Keratinocyte (primary cell): ENCODE measurements around the gene GNLY. TPM values are rescaled to one million over a fixed set of nuclear protein-coding genes. Genes with fewer than 3 reads are reported as not detected.

Source experiments
- DNase-seq: peaks from one replicate; pipeline ENCODE4 v3.0.0-alpha.2; 2011; ENCODE audit warnings: low read depth, missing footprints, low spot score
- FAIRE-seq: peaks from 2 replicates; lab custom pipeline; 2011; peaks lifted over from hg19 to GRCh38; lab: Jason Lieb, UNC
- H2AFZ ChIP-seq: 2 replicates; pipeline ENCODE4 v1.6.0; 2012; ENCODE audit warnings: low read length, control low read depth, inconsistent platforms; ENCODE audit not compliant: control insufficient read depth
- H3K27ac ChIP-seq: 2 replicates; pipeline ENCODE4 v1.5.1; 2011; ENCODE audit warnings: low read length; ENCODE audit not compliant: control insufficient read depth, insufficient read depth
- H3K27me3 ChIP-seq: 3 replicates; pipeline ENCODE4 v1.6.0; 2011; ENCODE audit warnings: low read length; ENCODE audit not compliant: control insufficient read depth, insufficient read depth; ENCODE audit errors: extremely low read depth
- H3K36me3 ChIP-seq, 2 experiments: 2 replicates in 1 of 2; 3 replicates in 1 of 2; pipeline ENCODE4 v1.5.1; 2011; ENCODE audit warnings: low read length in 2 of 2, mild to moderate bottlenecking in 1 of 2; ENCODE audit not compliant: control insufficient read depth in 2 of 2, insufficient read depth in 2 of 2; ENCODE audit errors: extremely low read depth in 1 of 2
- H3K4me1 ChIP-seq: 3 replicates; pipeline ENCODE4 v1.5.1; 2011; ENCODE audit warnings: low read length; ENCODE audit not compliant: control insufficient read depth, insufficient read depth; ENCODE audit errors: extremely low read depth
- H3K4me2 ChIP-seq: 3 replicates; pipeline ENCODE4 v1.6.0; 2011; ENCODE audit warnings: low read depth, low read length; ENCODE audit not compliant: control insufficient read depth, insufficient read depth; ENCODE audit errors: extremely low read depth
- H3K4me3 ChIP-seq, 3 experiments: fragments of 200-600 bp in 1 of 3; sonication (generic) in 1 of 3; 2 replicates in 2 of 3; 3 replicates in 1 of 3; pipeline ENCODE4 v1.5.1; 2011 to 2016; ENCODE audit warnings: low read length in 3 of 3, mild to moderate bottlenecking in 3 of 3, control low read depth in 2 of 3, inconsistent platforms in 1 of 3, low read depth in 1 of 3, mixed read lengths in 1 of 3, mixed run types in 1 of 3, moderate library complexity in 1 of 3; ENCODE audit not compliant: control insufficient read depth in 2 of 3, insufficient read depth in 2 of 3; ENCODE audit errors: extremely low read depth in 1 of 3
- H3K79me2 ChIP-seq: 2 replicates; pipeline ENCODE4 v1.6.0; 2012; ENCODE audit warnings: low read length; ENCODE audit not compliant: control insufficient read depth, insufficient read depth
- H3K9ac ChIP-seq: 3 replicates; pipeline ENCODE4 v1.6.0; 2011; ENCODE audit warnings: low read length; ENCODE audit not compliant: control insufficient read depth, insufficient read depth; ENCODE audit errors: extremely low read depth
- H3K9me1 ChIP-seq: 3 replicates; pipeline ENCODE4 v1.6.0; 2011; ENCODE audit warnings: low read length; ENCODE audit not compliant: control insufficient read depth, insufficient read depth; ENCODE audit errors: extremely low read depth
- H3K9me3 ChIP-seq: 2 replicates; pipeline ENCODE4 v1.5.1; 2012; ENCODE audit warnings: low read depth, low read length; ENCODE audit not compliant: control insufficient read depth
- H4K20me1 ChIP-seq: 3 replicates; pipeline ENCODE4 v1.6.0; 2011; ENCODE audit warnings: low read length; ENCODE audit not compliant: control insufficient read depth, insufficient read depth; ENCODE audit errors: extremely low read depth
- CTCF ChIP-seq, 3 experiments: IDR thresholded peaks in 1 of 3; conservative IDR thresholded peaks in 1 of 3; optimal IDR thresholded peaks in 1 of 3; 2 replicates in 2 of 3; 3 replicates in 1 of 3; pipeline versions ENCODE3 to v1.5.1; 2011; ENCODE audit warnings: low read length in 3 of 3, mild to moderate bottlenecking in 3 of 3, moderate library complexity in 2 of 3, control low read depth in 1 of 3, inconsistent platforms in 1 of 3; ENCODE audit not compliant: insufficient read depth in 2 of 3; ENCODE audit errors: extremely low read depth in 1 of 3
- EZH2 ChIP-seq: IDR thresholded peaks from one replicate; pipeline ENCODE4 v1.6.1; 2012; ENCODE audit warnings: inconsistent platforms, mild to moderate bottlenecking, low read length, moderate library complexity
- dilution Hi-C: fragments of 300-500 bp; cut with MboI; formaldehyde crosslinking; loops from one replicate; pipeline ENCODE4 v1.7.0; 2020; ENCODE audit warnings: low sequenced_read_pairs; ENCODE audit not compliant: extremely low pct_ligation_motif_present
- polyA plus RNA-seq, 5 experiments: library from polyadenylated mRNA; depleted of rRNA in 3 of 5; stranded (reverse) in 3 of 5; stranded (forward) in 1 of 5; unstranded in 1 of 5; fragments of >200 nt; gene quantifications; 1 replicate in 1 of 5; 2 replicates in 3 of 5; 3 replicates in 1 of 5; pipeline versions ENCODE4 v1.2.1 to v1.2.3, GENCODE V29; 2011 to 2012; ENCODE audit warnings: missing spikeins in 2 of 5, low read depth in 1 of 5, low replicate concordance in 1 of 5

Gene GNLY
- polyA plus RNA-seq, 1 donor (not counting 4 experiments of a cell fraction or from before 2014, with no cell fraction given) = not detected

DNA sequence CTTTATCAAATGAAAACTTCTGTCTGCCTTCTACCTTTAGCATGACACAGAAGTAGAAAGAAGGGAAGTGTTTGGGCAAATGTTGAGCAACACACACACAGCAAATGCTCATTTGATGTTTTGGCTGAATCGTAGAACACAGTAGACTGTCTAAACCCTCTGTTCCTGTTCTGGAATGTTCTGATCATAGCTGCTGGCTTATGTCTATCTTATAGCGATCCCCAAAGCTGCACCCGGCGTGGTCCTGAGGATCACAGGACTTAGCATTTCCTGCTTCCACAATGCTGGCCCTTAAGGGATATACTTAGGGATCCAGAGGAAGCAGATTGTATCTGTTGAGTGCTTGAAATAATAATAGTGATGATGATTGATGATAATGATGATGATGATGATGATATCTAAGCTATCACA, 15.2 kb downstream of the GNLY start:
- Histone ChIP-seq H3K79me2 (no peaks in the 10 kb centered on the region), H4K20me1 (no peaks in the 10 kb centered on the region), H3K4me1 (peaks cover 13% of the 10 kb centered on the region), H3K27ac (no peak overlapping the region), H2AFZ (no peak overlapping the region), H3K4me3 (no peak overlapping the region), H3K9me1 (no peaks in the 10 kb centered on the region), H3K9me3 (no peaks in the 10 kb centered on the region), H3K9ac (no peak overlapping the region), H3K27me3 (peaks cover 19% of the 10 kb centered on the region), H3K36me3 (no peaks in the 10 kb centered on the region), H3K4me2 (no peak overlapping the region)
- no peak for TF ChIP-seq CTCF (optimal IDR thresholded peaks at IDR 0.05 in 1 of 3, IDR thresholded peaks at IDR 0.05 in 1 of 3, conservative IDR thresholded peaks at IDR 0.05 in 1 of 3; ENCODE audit: extremely low read depth in 1 of 3, insufficient read depth in 2 of 3, low read length in 3 of 3)
- no peak for TF ChIP-seq EZH2
- FAIRE-seq (no peak), DNase-seq (no peak)
- dilution Hi-C loops = loop anchor here (25.0 kb wide), 1 partner anchor 103 kb away; no protein-coding TSS in a partner anchor

DNA sequence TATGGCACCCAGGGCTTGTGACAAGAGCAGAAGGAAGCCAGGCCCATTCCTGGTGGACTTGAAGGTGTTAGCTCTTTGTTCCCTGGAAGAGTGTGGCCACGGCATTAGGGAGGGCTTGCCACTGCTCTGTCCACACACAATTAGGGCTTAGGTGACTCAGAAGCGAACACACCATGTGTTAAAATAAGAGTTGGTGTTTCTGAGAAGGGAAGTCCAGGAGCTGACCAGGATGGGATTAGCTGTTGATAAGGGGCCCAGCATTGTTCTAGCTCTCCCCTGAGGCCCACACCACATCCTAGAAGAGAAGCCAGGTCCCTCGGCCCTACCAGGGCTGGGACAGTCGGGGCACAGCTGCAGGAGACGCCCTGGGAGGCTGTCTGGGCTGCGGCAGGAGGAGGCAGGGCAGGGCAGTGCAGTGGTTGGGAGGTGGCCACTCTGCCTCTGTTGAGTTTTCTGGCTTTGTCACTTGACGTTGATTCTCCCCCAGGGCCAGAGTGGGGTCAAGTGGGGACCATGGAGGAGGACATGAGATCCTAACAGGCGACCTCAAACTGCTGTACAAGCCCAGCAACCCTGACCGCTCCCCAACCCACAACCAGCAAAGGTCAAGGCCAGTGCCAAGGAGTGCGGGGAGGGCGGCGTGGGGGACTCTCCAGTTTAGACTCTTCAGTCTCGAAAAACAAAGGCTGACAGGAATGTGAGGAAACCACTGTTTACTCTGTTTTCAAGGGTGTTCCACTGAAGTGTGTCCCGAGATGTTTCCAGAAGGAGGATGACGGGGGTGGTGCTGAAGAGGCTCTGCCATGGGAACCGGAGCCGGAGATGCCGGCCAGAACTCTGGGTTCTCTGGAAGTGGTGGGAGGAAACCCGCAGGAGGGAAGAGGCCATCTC, 16.8 kb downstream of the GNLY start:
- no peak for FAIRE-seq
- dilution Hi-C loops = loop anchor here (25.0 kb wide), 1 partner anchor 101 kb away; no protein-coding TSS in a partner anchor
- Histone ChIP-seq H2AFZ (no peak overlapping the region), H3K9me3 (no peaks in the 10 kb centered on the region), H3K4me2 (no peak overlapping the region), H3K27me3 (peaks cover 19% of the 10 kb centered on the region), H3K36me3 (no peaks in the 10 kb centered on the region), H3K4me1 (peaks cover 3% of the 10 kb centered on the region), H3K9me1 (no peaks in the 10 kb centered on the region), H3K9ac (no peak overlapping the region), H3K79me2 (no peaks in the 10 kb centered on the region), H3K4me3 (no peak overlapping the region), H4K20me1 (no peaks in the 10 kb centered on the region), H3K27ac (no peak overlapping the region)
- DNase-seq = no peak
- no peak for TF ChIP-seq EZH2
- no peak for TF ChIP-seq CTCF (optimal IDR thresholded peaks at IDR 0.05 in 1 of 3, IDR thresholded peaks at IDR 0.05 in 1 of 3, conservative IDR thresholded peaks at IDR 0.05 in 1 of 3; ENCODE audit: extremely low read depth in 1 of 3, insufficient read depth in 2 of 3, low read length in 3 of 3)
